IPS-20b (cell line): ENCODE results near the gene YPEL4.
A peak's percentile ranks its signal among the peaks of the same experiment; 100 is the strongest.

Source experiments
- H3K27ac ChIP-seq: one replicate; pipeline ENCODE4 v1.5.1; 2013; ENCODE audit warnings: low read length
- H3K27me3 ChIP-seq: 2 replicates; pipeline ENCODE4 v1.6.1; 2013; ENCODE audit warnings: mild to moderate bottlenecking, low read length, inconsistent platforms; ENCODE audit not compliant: insufficient read depth
- H3K36me3 ChIP-seq: 2 replicates; pipeline ENCODE4 v1.6.1; 2013; ENCODE audit warnings: low read depth, mild to moderate bottlenecking, inconsistent platforms, low read length, moderate library complexity; ENCODE audit not compliant: insufficient read depth
- H3K4me1 ChIP-seq: 2 replicates; pipeline ENCODE4 v1.6.1; 2013; ENCODE audit warnings: mild to moderate bottlenecking, control low read depth, inconsistent platforms, low read length, moderate library complexity; ENCODE audit not compliant: insufficient read depth
- H3K4me3 ChIP-seq: 2 replicates; pipeline ENCODE4 v1.5.1; 2013; ENCODE audit warnings: mild to moderate bottlenecking, low read length, inconsistent platforms
- H3K9ac ChIP-seq: 2 replicates; pipeline ENCODE4 v1.6.1; 2013; ENCODE audit warnings: low read depth, mild to moderate bottlenecking, inconsistent platforms, low read length, moderate library complexity
- H3K9me3 ChIP-seq: 2 replicates; pipeline ENCODE4 v1.6.1; 2013; ENCODE audit warnings: mild to moderate bottlenecking, low read depth, low read length, inconsistent platforms; ENCODE audit not compliant: insufficient read depth

Gene YPEL4

DNA sequence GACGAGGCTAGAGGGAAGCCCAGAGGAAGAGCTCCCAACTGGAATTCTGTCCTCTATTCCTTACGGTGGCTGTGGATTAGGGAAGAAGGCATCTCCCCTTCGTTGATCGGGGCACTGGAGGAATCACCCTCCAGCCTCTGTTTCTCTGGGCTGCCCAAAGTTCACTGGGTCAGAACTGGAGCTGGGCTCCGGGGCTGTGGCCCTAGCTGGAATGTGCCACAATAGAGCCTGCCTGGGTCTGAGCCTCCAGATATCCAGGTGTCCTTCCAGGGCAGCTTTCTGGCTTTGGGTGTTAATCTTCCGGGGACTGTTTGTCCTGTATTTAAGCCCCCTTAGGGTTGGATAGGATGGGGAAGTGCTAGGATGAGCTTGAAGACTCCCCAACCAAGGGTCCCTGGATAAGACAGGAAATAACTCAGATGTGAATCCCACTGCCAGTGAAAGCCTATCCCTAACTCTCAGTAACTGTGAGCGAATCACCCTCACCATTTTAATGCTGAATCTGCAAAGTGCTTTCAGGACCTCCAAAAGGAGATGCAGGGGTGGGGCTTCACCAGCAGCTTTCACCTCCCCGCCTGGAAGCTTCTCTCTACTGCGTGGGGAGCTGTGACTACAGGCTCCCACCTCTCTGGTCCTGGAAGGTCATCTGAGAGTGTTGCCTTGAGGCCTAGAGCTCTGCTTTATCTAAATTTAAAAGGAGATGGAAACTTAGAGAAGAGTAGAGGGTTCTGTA lies 9.5 kb downstream of the YPEL4 start:
- peaks cover 50% of the 10 kb centered on the region for H3K4me1 ChIP-seq
- peak overlapping the region; percentile 95 for H3K27ac ChIP-seq
- no peaks in the 10 kb centered on the region for H3K9me3 ChIP-seq
- peak overlapping the region; percentile 98 for H3K4me3 ChIP-seq
- H3K27me3 ChIP-seq, result no peaks in the 10 kb centered on the region
- H3K36me3 ChIP-seq, result peaks cover 45% of the 10 kb centered on the region
- H3K9ac ChIP-seq, result peak overlapping the region; percentile 88

DNA sequence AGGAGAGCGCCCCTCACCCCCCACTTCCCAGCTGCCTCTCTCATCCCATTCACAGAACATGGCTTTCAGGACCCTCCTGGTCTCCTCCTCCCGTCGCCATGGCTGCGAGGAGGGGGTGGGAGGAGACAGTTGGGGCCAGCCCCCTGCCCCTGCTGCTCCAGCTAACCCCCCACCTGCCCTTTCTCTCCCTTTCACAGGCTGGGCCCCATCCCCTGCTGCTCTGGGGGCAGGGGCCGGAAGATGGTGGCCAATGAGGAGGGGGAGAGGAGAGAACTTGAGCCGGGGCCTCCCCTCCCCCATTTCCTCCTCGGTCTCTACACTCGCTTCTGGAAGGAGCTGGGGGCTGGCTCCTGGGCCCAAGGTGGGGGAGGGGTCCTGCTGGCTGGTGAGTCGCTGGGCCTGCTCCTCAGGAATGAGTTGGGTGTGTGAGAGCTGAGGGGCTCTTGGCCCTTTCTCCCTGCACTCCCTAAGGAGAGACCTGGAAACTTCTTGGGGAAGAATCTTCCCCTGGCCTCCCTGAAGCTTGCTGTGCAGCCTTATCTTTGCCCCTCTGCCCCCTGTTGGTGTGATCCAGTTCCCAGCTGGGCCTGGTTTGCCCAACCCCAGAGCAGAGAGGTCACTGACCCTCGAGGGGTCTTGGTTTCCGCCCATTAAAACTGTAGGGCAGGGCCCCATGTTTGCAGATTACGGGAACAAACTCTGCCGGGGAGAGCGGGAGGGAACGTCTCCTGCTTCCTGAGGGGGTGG lies 10.2 kb downstream of the YPEL4 start:
- Histone ChIP-seq H3K4me1 (peaks cover 46% of the 10 kb centered on the region), H3K9me3 (no peaks in the 10 kb centered on the region), H3K27me3 (no peaks in the 10 kb centered on the region), H3K4me3 (peak overlapping the region; percentile 98), H3K27ac (peak overlapping the region; percentile 99), H3K36me3 (peaks cover 45% of the 10 kb centered on the region), H3K9ac (peak overlapping the region; percentile 100)

DNA sequence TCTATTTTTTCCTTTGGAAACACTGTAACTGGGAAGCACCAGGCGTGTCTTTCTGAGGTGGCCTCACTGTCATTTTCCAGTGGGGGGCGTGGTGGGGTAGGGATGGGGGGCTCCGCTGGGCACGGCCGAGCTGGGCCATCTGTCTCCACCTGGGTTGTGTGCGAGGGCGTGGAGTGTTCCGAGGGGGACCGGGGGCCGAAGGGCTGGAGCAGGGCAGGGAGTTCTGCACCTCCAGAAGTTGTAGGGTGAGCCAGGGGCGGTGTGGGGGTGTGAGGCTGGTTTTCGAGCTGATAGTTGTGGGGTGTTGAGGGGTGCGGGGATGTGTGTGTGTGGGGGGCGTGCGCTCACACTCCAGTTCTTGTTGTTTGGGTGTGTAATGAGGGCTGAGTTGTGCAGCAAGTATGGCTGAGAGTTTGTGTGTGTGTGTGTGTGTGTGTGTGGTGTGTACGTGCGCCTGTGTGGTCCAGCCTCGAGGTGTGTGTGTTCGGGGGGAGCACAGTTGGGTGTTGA lies 10.8 kb downstream of the YPEL4 start:
- Histone ChIP-seq H3K4me3 (peak overlapping the region; percentile 98), H3K27me3 (no peaks in the 10 kb centered on the region), H3K9ac (peak overlapping the region; percentile 100), H3K36me3 (peaks cover 43% of the 10 kb centered on the region), H3K27ac (peak overlapping the region; percentile 99), H3K9me3 (no peaks in the 10 kb centered on the region), H3K4me1 (peaks cover 44% of the 10 kb centered on the region)

DNA sequence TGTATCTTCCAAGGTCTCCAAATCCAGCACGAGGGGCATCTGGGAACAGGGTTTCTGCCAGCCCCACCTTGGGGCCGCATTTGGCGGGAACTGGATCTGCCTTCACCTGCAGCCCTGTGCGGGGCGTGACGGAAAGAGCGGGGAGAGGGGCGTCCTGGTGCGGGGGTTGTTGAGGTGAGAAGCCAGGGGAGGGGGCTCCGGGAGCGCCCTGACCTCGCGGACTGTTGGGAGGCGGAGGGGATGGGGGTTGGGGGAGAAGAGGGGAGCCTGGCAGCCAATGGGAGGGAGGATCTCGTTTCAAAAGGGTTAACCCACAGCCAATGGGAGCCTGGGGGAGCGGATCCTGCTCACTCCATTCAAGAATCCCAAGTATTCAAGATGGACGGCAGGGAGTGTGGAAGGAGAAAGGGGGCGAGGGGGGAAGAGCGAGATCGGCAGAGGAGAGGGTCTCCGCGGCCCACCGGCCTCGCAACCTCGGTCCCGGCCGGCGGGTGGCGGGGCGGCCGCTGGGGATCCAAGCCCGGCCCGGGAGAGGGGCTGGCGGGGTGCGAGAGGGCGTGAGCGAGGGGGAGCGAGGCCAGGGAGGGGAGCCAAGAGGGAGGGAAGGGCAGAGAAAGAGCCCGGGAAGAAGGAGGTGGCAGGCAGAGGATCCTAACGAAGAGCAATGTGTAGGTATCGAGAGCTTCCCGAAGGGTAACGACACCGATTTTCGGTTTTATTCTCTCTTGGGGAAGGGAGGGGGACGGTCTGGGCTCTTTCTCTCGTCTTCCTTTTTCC lies 11.5 kb downstream of the YPEL4 start:
- Histone ChIP-seq H3K9me3 (no peaks in the 10 kb centered on the region), H3K27me3 (no peaks in the 10 kb centered on the region), H3K27ac (peak overlapping the region; percentile 99), H3K4me1 (peaks cover 37% of the 10 kb centered on the region), H3K9ac (peak overlapping the region; percentile 100), H3K36me3 (peaks cover 36% of the 10 kb centered on the region), H3K4me3 (peak overlapping the region; percentile 98)

DNA sequence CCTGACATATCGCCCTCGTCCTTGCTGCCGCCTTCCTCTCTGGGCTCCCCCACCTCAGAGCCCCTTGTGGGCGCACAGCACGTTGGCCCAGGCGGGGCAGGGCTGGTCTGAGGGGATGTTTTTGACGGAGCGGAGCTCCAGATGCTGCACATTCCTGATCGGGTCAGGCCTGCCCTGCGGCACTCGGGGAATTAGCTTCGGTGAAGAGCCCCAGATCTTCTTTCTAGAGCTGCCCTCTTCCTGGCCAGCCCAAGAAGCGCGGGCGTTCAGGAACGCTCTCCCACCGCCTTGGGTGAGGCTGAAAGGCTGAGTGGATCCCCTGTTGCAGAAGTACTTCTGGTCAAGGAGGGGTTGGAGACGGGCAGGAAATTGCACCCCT lies 12.1 kb downstream of the YPEL4 start:
- H3K27me3 ChIP-seq, result no peaks in the 10 kb centered on the region
- H3K9ac ChIP-seq, result peak overlapping the region; percentile 93
- H3K9me3 ChIP-seq, result no peaks in the 10 kb centered on the region
- H3K36me3 ChIP-seq, result peaks cover 31% of the 10 kb centered on the region
- peak overlapping the region; percentile 63 for H3K4me3 ChIP-seq
- H3K27ac ChIP-seq, result peak overlapping the region; percentile 98
- H3K4me1 ChIP-seq, result peaks cover 32% of the 10 kb centered on the region

DNA sequence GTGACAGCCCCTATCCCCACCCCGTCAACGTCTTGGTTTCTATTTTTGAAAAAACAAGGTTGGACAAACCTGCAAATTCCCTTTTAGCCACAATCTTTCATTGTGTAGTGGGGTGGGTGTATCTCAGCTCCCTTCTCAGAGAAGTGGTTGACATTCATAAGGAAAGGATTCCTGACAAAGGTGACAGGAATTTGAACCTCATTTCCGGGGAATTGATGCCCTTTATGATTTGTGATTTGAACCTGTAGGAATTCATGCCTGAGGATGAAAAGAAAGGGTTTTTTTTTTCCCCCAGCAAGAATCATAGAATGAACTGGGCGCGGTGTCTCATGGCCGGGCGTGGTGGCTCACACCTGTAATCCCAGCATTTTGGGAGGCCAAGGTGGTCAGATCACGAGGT lies 14.5 kb downstream of the YPEL4 start:
- H3K4me3 ChIP-seq, result no peak overlapping the region
- H3K4me1 ChIP-seq, result peaks cover 15% of the 10 kb centered on the region
- peaks cover 5% of the 10 kb centered on the region for H3K27me3 ChIP-seq
- H3K9ac ChIP-seq, result no peak overlapping the region
- H3K9me3 ChIP-seq, result no peaks in the 10 kb centered on the region
- peaks cover 7% of the 10 kb centered on the region for H3K36me3 ChIP-seq
- H3K27ac ChIP-seq, result no peak overlapping the region

DNA sequence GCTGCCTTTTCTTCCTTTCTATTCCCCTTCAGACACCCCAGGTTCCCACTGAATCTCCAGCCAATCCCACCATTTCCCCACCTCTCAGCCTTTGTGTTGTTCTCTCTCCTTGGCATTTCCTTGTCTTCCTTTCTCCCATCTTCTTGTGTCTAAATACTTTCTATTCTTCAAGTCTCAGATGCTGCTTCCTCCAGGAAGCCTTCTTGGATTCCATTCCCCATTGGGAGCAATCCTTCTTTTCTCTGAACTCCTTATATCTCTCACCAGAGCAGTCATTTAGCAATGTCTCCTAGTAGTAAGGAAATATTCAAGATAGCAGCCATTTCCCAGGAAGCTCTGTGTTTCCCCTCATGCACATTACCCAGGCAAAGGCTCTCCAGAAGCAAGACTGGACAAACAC lies 15.4 kb downstream of the YPEL4 start:
- H3K36me3 ChIP-seq, result no peaks in the 10 kb centered on the region; the same call in 1 of the 2 replicates
- no peak overlapping the region for H3K9ac ChIP-seq
- peaks cover 5% of the 10 kb centered on the region for H3K27me3 ChIP-seq
- no peak overlapping the region for H3K4me3 ChIP-seq
- no peaks in the 10 kb centered on the region for H3K9me3 ChIP-seq
- no peak overlapping the region for H3K27ac ChIP-seq
- H3K4me1 ChIP-seq, result peaks cover 12% of the 10 kb centered on the region; the same call in 1 of the 2 replicates

DNA sequence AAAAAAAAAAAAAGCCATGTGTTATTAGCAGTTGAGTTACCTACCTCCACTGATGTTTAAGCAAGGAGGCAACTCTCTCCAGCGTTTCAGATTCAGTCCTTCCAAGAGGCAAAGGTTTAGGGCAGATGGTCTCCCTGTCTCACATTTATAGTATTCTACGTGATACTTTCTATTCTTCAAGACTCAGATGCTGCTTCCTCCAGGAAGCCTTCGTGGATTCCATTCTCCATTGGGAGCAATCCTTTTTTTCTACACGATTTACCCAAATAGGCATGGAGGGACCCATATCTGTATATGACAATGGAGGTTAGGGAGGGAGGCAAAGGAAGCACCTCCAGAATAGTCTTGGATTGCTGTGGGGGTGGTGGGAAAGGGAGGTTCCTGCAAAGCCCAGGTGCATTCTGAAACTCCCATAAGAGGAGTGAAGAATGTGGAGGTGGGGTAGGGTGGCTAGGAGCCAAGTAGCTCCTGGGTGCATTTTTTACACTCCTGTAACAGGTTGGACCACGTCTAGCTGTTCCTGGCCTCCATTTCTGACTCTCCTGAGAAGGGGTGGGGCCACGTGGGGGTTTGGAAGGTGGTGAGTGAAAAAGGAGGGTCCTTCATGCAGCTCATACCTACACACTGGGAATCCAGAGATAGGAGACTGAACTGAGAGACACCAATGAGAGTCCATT lies 16.2 kb downstream of the YPEL4 start:
- no peak overlapping the region for H3K27ac ChIP-seq
- H3K9me3 ChIP-seq, result no peaks in the 10 kb centered on the region
- no peak overlapping the region for H3K4me3 ChIP-seq
- H3K9ac ChIP-seq, result no peak overlapping the region
- H3K4me1 ChIP-seq, result peaks cover 12% of the 10 kb centered on the region; the same call in 1 of the 2 replicates
- peaks cover 5% of the 10 kb centered on the region for H3K27me3 ChIP-seq
- H3K36me3 ChIP-seq, result no peaks in the 10 kb centered on the region; the same call in 1 of the 2 replicates

DNA sequence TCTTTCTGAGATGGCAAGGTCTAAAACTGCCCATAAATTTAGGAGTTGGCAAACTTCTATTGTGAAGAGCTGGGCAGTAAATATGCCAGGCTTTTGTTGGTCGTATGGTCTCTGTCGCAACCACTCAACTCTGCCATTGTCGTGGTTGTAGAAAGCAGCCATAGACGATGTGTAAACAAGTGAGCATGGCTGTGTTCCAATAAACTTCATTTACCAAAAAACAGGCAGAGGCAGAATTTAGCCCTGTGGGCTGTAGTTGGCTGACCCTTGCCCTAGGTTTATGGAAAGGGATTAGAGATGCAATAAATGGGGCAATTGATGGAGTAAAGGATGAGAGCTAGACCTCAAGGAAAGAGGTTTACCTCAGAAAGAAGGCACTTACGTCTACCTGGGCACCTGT lies 17.6 kb downstream of the YPEL4 start:
- no peak overlapping the region for H3K27ac ChIP-seq
- no peaks in the 10 kb centered on the region for H3K9me3 ChIP-seq
- no peak overlapping the region for H3K4me3 ChIP-seq
- H3K4me1 ChIP-seq, result peaks cover 5% of the 10 kb centered on the region; the same call in 1 of the 2 replicates
- peaks cover 5% of the 10 kb centered on the region for H3K27me3 ChIP-seq
- no peak overlapping the region for H3K9ac ChIP-seq
- H3K36me3 ChIP-seq, result no peaks in the 10 kb centered on the region

DNA sequence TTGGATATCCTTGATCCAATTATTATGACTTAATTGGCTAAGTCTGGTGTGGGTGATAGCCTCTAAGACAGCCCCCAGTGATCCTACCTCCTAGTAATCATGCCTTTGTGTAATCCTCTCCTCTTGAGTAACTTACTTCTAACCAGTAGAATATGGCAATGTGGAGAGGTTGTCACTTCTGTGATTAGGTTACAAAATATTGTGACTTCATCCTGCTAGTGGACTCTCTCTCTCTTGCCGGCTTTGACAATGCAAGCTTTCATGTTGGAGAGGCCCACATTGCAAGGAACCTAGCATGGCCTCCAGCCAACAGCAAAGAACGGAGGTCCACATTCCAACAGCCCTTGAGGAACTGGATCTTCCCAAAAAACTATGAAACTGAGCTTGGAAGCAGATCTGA lies 19.5 kb downstream of the YPEL4 start:
- Histone ChIP-seq H3K9ac (no peak overlapping the region), H3K36me3 (no peaks in the 10 kb centered on the region), H3K4me3 (no peak overlapping the region), H3K27ac (no peak overlapping the region), H3K9me3 (no peaks in the 10 kb centered on the region), H3K27me3 (peaks cover 5% of the 10 kb centered on the region), H3K4me1 (no peaks in the 10 kb centered on the region)

DNA sequence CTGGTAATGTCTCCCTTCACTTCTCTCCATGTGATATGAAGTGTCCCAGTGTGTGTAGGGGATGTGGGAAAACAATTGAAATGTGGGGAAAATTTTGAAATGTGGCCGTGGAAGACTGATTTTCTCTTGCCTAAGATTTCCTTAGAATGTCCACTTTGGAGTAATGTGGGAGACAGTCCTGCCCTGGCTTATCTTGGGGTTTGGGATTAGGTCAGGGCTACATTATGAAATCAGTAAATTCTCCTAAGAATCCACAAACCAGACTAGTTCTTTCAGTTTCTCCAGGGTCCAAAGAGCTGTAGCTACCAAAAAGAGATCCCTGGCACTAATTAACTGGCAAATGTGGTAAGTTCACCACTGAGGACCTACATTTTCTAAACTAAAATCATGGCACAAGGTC lies 22.8 kb downstream of the YPEL4 start:
- H3K27me3 ChIP-seq, result peaks cover 3% of the 10 kb centered on the region
- H3K4me1 ChIP-seq, result no peaks in the 10 kb centered on the region
- no peaks in the 10 kb centered on the region for H3K9me3 ChIP-seq
- no peak overlapping the region for H3K4me3 ChIP-seq
- no peak overlapping the region for H3K27ac ChIP-seq
- no peaks in the 10 kb centered on the region for H3K36me3 ChIP-seq
- H3K9ac ChIP-seq, result no peak overlapping the region
